Hypothalamus (tissue), 51 donors: ENCODE results near the gene SREBF1.

Source experiments
- DNase-seq, 51 donors: peaks; one replicate each; lab custom pipeline; 2025; lab: John Stamatoyannopoulos, UW

The SREBF1 gene

DNA sequence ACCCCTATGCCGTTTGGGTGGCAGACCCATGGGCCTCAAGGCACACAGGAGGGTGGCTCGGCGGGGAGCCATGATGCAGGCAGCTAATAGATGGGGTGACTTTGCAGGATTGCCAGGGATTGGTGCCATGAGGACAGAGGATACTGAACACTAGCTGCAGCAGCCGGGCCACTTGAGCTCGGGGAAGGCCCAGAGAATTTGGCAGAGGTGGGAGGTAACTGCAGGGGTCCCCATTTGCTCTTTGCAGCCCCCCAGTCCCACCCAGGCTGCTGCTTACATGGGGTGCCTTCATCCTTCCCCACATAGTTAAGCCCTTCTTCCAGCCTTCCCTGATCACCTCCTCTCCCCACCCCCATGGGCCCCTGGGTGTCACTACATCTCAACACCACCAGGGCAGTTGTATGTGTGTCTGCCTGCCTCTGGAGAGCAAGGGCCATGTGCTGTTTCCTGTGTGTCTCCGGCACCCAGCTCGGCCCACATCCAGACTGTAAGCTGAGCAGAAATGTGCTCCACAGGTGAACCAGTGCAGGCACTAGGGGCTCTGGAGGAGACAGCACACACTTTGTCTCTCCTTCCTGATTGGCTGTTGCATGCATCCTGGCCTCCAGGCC, 52.0 kb downstream of the SREBF1 start:
- DNase-seq = peak in 15 of 51 donors; percentile 22 to 75 (median 35)

DNA sequence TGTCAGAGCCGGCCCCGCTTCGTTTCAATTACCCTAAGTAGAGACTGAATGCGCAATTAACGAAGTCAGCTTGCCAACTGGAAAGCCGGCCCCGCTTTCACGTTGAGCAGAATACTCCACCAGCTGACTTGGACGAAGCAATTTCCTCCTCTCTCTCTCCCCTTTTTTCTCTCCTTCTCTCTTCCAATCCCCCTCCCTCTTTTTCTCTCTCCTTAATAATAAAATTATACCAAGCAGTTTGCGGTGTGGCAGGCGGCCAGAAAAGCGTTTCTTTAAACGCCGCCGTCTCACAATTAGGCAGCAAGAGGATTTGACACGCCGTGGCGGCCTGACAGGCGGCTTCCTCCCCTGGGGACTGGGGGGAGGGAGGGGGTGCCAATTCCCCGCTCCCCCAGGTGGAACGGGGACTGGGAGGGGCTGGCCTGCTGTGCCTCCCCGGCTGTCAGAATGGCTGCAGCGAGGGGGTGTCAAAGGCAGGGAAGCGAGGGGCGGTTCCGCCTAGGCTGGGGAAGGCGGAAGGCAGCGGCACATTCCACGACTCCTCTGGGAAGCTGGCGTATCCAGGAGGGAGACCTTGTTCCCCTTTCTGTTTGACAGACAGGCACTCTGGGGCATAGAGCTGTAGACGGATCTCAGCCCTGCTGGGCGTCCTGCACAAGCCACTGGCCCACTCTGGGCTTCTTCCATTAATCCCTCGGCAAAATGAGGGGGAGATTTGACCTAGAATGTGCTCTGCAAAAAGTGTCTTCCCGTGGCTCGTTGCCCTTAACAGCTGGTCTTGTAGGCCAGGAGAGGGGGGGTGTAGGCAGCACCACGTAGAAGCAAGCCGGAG, 52.7 kb downstream of the SREBF1 start:
- peak in 37 of 51 donors; percentile 25 to 82 (median 63) for DNase-seq

DNA sequence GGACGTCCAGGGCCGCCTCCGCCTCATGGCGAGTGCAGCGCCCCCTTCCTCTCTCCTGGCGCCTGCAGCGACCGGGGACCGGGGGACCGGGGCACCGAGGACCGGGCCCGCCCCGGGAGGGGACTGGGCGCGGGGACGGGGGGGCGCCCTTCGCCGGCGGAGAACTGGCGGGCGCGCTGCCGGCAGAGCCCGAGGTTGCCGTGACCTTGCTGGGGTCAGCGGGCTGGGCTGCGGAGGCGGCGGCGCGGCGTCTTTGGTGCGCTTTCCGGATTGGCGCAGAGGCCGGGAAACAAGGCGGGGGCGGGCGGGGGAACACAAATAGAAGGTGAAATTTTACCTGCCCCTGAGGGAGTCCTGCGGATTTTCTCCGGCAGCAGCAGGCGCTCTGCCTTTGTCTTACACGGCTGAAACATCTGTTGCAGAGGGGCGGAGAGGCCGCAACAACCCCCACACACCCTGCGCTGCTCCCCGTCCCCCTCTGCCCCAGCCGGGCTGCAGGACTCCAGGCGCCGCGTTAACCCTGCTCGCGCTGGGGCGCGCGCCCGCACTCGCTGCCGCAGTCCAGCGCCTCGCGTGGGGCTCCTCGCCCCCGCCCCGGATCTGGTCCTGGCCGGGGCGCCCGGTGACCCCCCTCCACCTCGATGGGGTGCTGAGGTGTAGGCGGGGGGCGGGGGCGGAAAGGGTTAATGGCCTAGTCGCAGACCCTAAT, 53.5 kb downstream of the SREBF1 start:
- peak in 36 of 51 donors; percentile 35 to 88 (median 64) for DNase-seq

DNA sequence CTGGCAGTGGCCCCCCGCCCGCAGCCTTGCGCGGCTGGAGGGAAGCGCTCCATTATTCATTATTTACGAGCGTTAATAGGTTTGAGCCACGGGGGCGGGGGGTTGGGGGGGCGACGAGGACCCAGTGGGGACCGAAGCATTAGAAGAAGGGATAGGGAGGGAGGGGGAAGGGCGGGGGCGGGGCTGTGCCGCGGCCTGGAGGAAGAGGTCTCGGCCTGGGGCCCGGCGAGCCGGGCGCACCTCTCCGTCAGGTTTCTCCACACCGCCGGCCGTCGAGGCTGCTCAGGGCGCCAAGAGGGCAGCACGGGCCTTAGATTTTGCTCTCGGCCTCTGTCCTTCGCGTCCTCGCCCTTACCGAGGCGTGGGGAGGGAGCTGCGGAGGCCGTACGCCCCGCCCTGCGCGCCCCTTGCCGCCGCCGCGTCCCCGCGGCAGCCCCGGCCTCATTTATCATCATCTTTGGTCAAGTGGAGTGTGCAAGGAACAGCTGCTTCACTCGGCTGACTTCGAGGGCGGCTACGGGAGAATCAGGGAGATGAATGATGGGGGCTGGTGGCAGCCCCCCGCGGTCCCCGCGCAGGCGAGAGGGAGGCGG, 54.2 kb downstream of the SREBF1 start:
- peak in 18 of 51 donors; percentile 54 to 94 (median 74) for DNase-seq

DNA sequence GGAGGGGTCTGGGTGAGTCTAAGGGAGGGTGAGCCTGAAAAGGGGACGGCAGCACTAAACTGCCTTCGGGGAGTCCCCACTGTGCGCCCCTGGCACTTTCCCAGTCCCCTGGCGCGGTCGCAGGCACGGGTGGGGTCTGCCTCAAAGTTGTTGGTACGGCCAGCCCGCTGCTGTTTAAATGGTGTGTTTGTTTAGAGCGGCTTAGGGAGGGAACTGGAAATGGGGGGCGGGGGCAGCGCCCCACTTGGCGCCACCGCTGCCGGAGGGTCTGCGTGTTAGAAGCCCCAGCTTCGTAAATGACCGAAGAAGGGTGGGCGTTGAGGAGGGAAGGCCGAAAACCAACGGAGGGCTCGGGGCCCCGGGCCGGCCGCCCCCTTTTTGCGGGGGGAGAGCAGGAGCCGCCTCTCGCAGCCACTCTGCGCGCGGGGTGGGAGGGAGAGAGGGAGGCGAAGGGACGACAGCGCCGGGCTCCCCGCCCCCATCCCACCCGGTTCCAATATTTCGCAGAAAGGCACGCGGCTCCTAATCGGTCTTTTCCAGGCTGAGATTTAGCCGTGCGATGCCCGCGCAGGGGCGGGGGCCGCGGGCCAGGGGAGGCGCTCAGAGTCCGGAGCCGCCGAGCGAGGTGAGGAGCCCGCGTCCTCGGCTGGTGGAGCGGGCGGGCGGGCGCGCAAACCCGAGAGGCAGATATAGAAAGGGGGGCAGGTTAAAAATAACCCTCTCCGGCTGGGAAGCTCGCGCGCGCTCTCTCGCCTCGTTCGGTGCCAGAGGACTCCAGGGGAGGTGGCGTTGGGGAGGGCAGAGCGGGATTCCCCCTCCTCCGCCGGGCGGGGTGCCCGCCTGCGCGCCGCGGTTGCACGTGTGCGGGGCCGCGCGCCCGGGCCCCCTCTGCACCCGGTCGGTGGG, 54.9 kb downstream of the SREBF1 start:
- peak in 49 of 51 donors; percentile 34 to 94 (median 77) for DNase-seq

DNA sequence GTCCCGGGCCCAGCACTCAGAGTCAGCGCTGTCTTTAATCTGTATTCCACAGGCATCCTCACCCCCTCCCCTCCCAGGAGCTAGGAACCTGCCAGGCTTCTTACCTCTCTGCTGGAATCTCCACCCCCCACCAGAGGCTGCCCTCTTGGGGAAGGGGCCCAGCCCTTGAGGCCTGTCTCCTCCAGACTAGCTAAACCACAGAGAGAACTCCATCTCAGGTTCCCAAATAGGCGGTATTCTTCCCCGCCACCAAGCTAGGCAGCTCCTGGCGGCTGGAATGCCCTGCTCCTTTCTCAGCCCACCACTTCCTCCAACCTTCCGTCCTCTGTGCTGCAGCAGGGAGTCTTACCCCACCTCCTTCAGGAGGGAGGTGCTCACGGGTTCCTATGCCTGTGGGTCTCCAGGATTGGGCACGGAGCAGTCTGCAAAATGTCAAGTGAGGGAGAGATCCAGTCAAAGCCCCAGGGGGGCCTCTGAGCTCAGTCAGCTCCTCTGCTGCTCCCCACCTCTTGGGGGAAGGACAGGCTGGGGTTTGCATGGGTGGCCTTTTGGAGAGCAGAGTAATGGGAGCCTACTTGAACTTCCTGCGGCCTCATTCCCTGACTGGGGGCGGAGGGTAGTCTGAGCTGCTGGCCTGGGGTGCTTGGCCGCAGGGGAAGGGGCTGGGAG, 55.7 kb downstream of the SREBF1 start:
- peak in 15 of 51 donors; percentile 36 to 83 (median 51) for DNase-seq

DNA sequence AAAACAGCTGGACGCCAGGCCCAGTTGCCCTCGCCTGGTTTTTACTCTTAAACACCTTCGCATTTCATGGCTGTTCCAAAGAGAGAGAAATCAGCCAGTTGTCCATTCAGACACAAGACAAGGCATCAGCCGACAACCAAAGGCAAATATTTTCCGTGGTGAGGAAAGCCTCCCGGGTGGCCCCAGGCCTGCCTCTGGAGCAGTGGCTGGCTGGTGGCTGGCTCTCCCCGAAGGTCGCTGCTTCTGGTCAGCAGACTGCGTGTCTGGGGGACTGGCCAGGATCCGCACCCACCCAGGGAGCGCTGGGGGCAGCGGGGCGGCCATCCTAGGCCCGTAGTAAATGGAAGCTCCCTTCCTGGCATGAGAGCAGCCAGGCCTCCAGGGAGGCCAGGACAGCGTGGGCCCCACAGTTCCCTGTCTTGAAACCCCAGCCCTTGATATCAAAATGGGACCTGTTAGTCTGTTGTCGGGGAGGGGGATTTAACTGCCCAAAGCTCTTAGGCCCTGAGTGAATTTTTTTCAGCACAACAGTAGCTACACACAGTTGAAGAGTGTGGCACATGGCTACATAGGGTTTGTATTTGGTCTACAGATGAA, 57.7 kb downstream of the SREBF1 start:
- peak in 6 of 51 donors; percentile 16 to 47 (median 24) for DNase-seq

DNA sequence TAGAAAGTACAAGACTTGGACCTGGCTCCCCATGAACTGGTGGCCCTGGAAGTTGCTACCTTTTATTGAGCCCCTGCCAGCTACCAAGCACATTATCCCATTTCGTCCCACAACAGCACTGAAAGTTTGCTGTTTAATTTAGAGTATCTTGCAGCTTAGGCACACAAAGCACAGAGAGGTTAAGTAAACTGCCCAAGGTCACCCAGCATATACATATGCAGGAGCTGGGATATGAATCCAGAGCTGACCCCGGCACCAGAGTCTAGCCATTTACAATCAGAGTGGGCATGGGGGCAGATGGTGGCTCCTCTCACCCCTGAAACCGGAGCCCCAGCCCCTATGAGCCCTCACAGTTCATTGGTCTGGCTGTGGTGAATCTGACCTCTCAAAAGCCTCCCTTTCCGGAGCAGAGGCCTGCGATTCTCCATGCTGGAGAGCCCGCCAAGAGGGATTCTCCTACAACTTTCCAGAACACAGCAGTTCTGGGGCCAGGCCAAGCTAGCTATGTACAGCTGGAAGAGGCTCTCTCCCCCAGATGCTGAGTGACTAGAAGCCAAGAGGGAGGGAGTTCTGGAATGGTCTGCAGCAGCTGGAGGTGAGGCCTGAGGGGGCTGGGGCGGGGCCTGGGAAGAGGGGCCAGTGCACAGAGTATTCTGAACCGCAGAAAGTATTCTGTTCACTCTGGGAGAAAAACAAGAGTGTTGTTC, 58.3 kb downstream of the SREBF1 start:
- peak in 27 of 51 donors; percentile 18 to 80 (median 57) for DNase-seq

DNA sequence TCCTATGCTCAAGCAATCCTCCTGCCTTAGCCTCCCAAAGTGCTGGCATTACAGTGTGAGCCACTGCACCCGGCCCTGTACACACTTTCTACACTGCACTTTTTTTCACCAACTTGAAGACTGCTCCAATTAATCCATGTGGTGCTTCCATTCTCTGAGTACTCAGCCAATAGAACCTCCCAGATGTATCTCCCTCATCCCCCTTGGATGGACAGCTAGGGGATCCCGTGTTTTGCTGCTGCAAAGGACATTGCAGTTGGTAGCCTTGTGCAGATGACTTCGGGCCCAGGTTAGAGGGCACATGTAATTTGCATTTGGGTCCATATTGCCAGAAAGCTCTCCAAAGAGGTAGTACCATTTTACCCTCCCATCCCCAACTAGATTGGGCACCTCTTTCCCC, 59.9 kb downstream of the SREBF1 start:
- DNase-seq = no peak

DNA sequence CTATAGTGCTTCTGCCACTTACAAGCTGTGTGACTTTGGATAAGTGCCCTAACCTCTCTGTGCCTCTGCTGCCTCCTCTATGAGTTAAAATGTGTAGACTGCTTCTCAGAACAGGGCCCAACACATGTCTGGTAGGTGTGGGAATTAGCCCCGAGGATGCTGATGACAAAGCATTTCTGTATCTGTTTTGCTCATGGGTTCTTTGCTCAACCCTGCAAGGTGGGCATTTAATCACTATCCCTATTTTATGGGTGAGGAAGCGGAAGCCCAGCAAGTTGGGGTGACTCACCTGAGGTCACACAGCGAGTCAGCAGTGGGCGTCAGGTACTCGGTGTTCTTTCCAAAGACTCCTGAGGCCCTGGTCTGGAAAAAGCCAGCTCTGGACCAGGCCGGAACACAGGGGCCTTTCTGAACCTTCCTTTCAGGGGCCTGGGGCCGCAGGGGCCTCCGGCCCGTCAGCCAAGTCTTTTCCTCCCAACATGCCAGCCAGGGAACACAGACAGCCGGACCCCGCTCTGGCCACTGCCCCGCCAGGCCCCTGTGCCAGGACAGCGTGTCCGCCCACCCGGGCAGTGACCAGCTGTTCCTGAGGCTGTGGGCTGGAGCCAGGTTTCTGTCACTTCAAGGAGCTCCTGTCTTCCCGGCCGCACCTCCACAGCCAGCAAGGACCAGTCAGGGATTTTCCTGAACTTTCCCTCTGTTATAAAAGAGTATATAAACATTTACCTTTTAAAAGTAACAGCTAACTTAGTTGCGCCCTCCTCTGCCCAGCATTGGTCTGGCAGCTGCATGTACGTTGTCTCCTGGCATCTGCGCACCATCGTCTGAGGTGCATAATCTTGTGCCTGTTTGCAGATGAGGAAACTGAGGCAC, 62.5 kb downstream of the SREBF1 start:
- DNase-seq = peak in 18 of 51 donors; percentile 18 to 63 (median 39)

DNA sequence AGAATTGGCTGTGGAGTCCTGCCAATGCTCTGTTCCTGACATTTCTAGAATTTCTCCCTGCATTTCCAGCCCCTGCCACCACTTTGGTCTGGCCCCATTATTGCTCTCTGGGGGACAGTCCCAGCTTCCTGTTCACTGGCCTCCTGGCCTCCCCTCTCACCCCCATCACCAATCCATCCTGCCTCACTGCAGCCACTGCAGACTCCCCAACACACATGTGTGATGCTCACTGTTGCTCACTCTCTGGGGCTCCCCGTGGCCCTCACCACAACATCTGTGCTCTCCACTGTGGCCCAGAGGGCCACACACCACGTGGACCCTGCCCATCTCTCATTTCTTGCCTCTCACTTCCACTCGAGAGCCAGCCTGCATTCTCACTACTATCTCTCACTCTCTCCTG, 64.6 kb downstream of the SREBF1 start:
- DNase-seq = no peak

DNA sequence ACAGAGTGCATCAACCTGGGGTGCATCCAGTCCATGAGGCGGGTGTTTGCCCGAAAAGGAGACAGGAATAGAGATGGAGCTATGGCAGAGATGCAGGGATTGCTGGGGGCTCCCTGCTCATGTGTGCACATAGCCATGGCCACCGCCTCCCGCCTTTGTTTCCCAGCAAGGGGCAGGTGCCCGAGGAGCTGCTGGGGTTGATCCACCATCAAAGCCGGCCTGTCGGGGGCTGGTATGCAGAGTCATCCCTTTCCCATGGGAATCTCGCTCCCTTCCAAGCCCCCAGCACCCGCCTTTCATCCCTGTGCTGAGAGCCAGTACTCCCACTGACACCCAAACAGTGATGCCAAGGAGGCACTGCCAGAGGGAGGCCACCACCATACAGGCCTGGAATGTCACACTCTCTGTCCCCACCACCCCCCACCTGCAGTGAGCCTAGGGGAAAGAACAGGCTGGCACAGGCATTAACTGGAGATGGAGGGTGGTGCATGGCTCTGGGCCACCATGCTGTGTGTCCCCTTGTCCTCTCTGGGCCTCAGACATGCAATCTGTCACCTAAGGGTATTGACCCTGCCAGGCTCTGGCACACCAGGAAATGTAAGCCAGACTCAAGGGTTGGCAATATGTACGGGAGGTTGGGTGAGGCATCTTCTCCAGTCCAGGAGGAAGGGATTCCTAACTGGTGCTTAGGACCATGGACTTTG, 65.1 kb downstream of the SREBF1 start:
- no peak for DNase-seq

DNA sequence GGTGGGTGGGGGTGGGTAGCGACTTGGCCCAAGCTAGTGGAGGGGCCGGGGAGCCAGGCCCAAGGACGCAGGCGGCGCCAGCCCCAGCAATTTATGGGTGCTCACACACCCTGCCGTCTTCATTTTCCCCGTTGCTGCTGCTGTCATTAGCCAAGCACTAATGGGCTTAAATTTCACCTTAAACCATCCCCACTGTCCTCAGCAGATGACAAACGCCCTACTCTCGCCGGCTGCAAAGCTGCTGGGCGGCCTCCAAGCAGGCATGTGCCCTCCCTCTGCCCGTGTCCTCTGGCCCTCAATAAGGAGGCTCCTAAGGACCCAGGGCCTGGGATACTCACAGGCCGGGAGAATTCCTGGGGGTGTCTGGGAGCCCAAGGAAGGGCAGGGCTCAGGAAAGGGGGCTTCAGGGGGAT, 66.1 kb downstream of the SREBF1 start:
- no peak for DNase-seq

DNA sequence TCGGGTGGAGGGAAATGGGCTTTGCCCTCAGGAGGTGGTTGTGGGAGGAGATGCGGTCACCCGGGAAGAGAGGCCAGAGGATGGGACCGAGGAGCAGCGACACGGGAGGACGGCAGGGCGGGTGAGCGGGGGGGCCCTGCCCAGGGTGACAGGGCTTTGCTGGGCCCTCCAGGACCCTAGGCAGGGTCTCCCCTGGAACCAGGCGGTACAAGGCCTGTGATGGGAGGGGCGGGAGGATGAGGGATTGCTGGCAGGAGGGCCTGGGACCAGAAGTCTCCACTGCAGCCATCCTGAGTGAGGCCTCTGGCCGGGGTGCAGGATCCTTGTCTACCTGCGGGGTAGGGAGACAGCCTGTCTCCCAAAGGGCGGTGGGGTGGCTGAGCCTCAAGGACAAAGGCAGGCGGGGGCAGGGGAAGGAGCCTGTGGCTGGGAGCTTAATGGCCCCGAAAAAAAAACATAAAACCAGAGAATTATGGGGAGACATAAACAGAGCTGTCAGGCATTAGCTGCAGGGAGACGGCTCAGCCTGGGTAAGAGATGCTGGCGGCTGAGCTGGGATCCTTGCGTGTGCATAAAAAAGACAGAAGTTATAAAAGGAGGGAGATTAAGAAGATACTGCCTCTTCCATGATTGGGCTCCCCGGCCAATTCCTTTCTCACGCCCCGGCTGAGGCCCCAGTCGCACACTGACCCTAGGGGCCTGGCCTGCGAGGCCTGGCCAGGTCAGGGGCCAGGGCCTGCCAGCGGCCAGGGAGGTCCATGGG, 66.7 kb downstream of the SREBF1 start:
- no peak for DNase-seq

DNA sequence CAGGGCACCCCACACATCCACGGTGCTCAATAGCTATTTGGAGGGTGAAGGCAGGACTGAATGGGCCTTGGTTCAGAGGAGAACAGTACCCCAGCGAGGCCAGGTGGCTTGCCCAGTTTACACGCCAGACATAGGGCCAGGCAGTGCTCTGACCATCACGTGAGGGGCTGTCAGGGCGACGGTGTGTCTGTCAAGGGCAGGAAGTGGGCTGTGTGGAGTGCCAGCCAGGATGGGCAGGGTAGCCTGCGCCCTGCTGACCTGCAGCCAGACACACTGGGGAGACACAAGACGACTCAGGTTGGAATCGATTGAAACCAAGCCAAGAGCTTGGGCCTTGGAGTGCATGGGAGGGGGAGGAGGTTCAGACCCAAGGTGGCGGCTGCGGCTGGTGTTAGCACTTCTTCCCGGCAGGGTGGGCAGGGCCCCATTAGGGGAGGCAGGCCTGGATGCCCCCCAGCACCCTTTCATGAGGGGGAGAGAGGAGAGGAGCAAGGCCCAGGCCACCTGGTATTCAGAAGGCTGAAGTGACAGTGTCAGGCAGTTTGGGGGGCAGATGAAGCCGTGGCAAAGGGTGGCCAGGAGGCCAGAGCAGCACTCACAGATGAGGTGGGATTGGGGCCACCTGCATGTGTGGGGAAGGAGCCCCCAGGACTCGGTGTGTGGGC, 68.2 kb downstream of the SREBF1 start:
- DNase-seq = peak in 1 of 51 donors; percentile 10
